IPS DF 4.7 (cell line): ENCODE measurements around the gene E2F4.

ENCODE experiments used
- DNase-seq: peaks from one replicate; pipeline ENCODE4 v3.0.0-alpha.2; 2013; ENCODE audit warnings: low spot score; ENCODE audit errors: extremely low read depth

E2F4 gene

GRCh38 chr16:67247192-67248072 is 55.5 kb downstream of the E2F4 start, which contains the start of gene FHOD1:
Gene FHOD1 (minus strand): TSS chr16:67247481. CDS start chr16:67247410, 71 bp downstream.
- DNase-seq: no peak

- no peak for DNase-seq
Measured at GRCh38 chr16:67248073-67248400, 56.1 kb downstream of the E2F4 start.
